HG02610 (cell line): ENCODE data around the gene CTNND2.

Experiments
- ATAC-seq: cut with Tn5 transposase; IDR thresholded peaks from one replicate; pipeline ENCODE4 v1.9.1; 2021; ENCODE audit warnings: mild to moderate bottlenecking, moderate library complexity; ENCODE audit not compliant: unreplicated experiment

Gene CTNND2

DNA sequence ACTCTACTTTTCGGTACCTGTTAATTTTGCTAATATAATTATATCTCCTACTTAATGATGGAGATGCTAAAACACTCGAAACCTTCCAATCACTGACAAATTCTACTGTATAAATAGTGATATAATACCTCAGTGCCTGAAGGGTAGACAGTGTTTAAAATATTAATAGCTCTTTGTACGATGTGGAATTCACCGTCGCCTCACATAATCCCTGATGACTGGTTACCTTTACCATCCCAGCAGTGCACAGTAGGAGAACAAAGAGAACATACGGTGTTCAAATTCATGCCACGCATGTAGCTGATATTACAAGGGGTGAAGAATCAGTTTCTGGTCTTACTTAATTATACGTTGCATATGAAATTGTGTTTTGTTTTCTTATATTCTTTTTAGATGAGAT lies 506.7 kb downstream of the CTNND2 start:
- no peak for ATAC-seq

DNA sequence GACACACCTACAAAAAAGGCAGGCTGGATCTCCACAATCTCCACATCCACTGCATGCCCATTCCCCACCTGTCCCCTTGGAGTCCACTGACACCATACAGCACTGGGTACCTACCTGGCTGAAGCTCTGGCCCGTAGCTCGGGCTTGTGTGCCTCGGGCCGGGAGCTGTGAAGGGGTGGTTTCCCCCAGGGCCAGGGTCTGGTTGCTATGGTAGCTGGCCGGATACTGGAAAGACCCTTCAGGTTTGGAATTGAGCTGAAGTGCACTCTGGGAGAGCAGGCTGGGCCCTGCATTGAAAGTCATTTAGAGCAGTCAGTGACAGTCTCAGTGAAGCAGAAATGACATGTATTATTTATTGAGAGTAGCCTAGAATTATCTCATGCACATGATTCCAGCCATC lies 507.3 kb downstream of the CTNND2 start:
- ATAC-seq: no peak

GRCh38 chr5:11394933-11395332 lies 509.3 kb downstream of the CTNND2 start:
- ATAC-seq: no peak

DNA sequence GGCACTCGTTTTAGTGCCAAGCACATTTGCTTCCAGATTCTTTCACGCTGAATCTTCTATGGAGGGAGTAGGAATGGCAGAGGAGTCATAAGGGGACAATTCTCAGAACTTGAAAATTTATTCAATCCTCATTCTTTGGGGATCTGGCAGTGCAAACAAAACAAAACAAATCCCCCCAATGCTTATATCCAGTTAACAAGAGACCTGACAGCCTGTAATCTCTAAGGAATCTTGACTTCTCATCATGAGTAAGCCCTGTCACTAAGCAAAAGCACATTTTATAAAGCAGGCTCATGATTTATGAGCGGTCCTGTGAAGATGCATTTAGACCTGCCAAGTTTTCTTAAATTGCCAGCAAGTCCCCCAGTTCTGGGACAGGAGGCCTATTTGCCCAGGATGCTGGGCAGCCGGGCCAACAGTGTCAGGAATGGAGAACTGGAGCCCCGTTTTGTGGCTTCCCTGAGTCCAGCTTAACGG lies 513.9 kb downstream of the CTNND2 start:
- no peak for ATAC-seq

GRCh38 chr5:11387382-11387781 lies 516.9 kb downstream of the CTNND2 start:
- ATAC-seq: no peak

- ATAC-seq: no peak
These were observed 517.8 kb downstream of the CTNND2 start for GRCh38 chr5:11386398-11386797.

DNA sequence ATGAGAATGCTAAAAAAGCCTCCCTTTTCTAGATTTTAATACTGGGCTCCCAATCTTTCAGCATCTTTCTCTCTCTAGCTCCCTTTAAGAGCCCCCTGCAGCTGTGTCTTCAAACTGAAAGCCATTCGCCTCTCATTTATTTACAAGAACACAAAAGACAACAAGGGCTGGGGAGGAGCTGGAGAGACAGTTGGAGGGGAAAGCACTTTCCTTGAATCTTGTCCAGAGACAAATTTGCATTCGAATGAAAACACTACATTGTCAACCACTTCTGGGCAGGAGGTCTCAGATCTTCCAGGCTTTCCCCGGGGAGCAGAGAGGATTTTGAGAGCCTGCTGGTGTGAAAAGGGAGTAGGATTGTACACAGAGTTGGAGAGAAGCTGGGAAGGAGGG lies 518.3 kb downstream of the CTNND2 start:
- ATAC-seq: no peak

- no peak for ATAC-seq
These were observed 518.9 kb downstream of the CTNND2 start for GRCh38 chr5:11385251-11385900.

DNA sequence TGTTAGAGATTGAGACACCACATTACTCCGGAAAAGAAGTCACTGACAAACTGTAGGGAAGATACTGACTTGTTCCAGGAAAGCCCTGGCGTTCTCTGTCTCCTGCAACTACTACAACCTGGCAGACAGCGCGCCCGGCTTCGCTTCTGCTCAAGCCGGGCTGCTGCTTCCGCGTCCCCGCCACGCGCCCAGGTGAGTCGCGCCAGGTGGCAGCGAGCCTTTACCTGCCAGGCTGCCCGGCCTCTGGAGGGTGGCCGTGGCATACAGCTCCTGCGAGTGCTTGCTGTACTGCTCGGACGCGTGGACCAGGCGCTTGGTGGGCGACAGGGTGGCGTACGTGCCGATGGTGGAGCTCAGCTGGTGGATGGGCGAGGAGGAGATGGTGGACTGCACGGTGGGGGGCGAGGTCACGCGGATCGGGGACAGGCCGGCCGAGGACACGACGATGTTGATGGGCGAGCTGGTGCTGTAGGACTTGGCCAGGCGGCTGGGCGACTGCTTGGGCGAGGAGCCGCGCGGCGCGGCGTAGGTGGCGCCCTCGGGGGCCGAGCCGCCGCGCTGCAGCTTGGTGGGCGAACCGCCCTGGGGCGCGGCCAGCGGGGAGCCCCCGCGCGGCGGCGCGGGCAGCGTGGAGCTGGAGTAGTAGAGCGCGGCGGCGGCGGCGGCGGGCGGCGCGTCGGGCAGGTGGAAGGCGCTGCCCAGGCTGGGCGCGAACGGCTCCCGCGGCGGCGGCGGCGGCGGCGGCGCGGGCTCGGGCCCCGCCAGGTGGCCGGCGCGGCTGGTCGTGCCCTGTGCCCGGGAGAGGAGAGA lies 519.6 kb downstream of the CTNND2 start:
- ATAC-seq: no peak

DNA sequence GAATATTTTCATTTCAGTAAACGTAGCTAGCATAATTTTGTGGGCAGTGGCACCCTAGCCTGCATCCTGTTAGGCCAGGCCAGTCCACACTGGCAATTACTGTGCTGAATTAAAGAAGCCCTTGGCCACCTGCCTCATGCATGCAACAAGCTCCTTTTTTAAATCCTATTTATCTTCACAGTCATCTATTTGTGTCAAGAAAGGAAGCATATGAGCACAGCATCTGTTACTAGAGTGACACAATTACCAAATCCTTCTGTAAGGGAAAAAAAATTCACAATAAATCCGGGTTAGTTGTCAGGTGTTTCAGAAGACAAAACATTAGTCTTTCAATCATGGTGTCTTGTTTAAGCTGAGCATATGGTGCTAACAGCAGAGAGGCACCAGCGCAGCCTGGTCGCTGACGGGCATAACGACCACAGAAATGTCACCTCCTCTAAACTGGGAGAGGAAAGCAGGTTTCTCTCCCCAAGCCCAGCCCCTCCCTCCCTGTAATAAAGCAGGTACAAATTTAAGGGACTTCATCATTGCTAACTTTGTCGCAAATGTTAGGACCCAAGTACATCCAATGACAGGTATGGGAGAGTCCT lies 520.6 kb downstream of the CTNND2 start:
- ATAC-seq: no peak

- no peak for ATAC-seq
These were observed 525.8 kb downstream of the CTNND2 start for GRCh38 chr5:11378461-11378860.

GRCh38 chr5:11377896-11378295 lies 526.4 kb downstream of the CTNND2 start:
- ATAC-seq: no peak

GRCh38 chr5:11372191-11372590 lies 532.1 kb downstream of the CTNND2 start:
- no peak for ATAC-seq

DNA sequence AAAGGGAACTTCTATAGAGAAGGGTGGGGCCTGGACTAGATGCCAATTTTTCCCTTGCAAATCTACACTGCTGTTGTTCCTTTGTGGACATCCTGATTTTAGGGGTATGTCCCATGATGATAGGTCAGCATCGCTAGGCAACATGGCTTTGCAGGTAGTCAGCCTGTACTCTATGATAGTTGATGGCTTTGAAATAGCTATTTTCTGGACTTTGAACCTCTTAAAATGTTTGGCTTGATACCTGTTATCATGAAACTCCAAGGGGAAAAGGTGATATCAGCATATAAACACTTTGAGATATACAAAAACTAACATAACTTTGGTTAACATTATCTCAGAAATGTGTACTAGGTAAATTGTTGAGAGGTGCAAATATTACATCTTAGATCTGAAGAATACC lies 533.2 kb downstream of the CTNND2 start:
- ATAC-seq: no peak

DNA sequence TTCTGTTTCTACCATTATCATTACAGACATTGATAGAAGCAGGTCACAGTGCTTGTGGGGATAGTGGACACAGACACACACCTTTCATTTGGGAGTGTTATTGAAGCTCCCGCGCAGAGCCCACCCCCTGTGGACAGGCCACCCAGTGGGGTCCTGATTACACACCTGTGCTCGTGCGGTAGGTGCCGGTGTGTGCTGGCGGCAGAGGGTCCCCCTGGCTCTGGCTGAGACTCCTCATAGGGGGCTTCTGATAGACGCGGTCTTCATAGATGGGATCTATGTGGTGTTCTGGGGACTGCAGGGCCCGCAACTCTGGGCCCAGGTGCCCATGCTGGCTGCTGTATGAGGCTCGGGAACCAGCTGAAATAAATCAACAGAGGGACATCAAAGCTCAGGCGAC lies 539.7 kb downstream of the CTNND2 start:
- ATAC-seq: no peak

DNA sequence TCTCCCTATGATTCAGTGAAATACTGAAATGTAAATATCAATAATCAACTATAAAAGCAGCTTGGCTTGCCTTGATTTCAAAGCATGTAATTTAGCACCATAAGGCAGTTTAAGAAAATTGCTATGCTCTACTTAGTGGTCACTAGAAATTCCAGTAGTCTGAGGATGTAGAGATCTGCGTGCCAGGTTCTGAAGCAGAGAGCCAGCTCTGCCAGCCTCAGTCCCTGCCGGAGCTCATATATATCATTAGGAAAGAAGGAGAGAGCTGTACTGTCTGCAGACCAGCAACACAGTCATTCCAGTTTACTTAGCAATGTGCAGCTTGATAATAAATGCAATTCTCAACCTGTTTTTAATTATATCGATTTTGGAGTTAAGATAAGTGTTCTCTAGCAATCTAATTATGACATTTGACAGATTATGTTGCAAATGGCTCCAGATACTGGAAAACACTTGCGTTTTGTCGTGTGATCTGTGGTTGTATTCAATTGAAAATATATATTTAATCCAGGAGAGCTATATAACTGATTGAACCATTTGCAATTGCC lies 540.5 kb downstream of the CTNND2 start:
- ATAC-seq: no peak

- no peak for ATAC-seq
These were observed 542.5 kb downstream of the CTNND2 start for GRCh38 chr5:11361768-11362167.

DNA sequence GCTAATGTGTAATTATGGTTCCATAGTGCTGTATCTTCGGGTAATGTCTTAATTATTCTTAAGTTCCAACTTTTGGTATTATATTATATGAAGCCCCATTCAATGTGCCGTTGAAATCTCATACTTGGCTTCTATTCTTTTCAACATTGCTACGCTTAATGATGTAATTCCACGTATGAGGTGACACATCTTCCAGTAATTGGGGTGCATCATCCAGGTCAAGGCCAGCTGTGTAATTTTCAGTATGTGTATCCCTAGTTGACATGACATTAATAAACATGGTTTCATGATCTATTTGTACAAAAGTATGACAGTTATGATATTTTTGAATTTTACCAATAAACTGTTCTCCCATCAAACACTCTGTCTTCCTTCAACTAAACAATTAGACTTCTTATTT lies 546.3 kb downstream of the CTNND2 start:
- ATAC-seq: no peak

- ATAC-seq: no peak
These were observed 548.8 kb downstream of the CTNND2 start for GRCh38 chr5:11355491-11355890.

- no peak for ATAC-seq
These were observed 557.9 kb downstream of the CTNND2 start for GRCh38 chr5:11346336-11346735.

DNA sequence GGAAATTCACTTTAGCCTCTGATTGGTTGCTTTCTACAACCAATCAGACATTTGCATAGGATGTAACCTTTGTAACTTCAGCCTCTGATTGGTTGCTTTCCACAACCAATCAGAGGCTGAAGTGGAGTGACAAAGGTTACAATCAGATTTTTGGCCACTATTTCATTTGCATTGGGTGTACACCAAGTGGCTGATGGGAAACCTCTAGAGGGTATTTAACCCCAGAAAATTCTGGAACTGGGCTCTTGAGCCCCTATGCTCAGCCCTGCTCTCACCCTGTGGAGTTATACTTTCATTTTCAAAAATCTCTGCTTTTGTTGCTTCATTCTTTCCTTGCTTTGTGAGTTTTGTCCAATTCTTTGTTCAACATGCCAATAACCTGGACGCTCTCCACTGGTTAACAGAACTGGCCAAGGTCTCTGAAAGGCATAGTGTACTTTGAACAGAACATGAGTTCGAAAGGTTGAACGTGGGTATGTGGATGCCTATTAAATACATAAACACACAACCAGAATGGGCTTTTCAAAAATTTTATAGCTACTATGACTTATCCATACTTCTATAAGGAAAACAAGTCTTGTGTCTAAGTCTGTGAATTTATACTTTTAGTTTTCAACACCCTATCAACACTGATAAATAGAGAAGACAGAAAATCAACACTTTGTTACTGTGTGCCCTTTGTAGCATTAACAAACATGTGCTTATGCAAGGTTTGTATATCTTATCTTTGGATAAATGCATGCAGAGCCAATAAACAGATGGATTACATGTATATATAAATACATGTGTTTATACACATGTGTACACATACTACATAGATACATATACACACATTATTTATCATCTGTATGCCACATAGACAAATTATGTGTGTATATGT lies 568.1 kb downstream of the CTNND2 start:
- ATAC-seq: no peak
